Measurements from ENCODE around the gene NEURL4.
"Not testable (repeated sequence)": the region's sequence is repeated elsewhere in the genome, so short reads cannot be mapped to it uniquely, and the experiment has no call there.

GRCh38 chr17:7365963-7366362, 36.8 kb upstream of the NEURL4 start:
- not testable (repeated sequence) for TF ChIP-seq CTCF, POLR2A (IDR thresholded peaks at IDR 0.05)
